GM18519 (cell line): ENCODE data around the gene MIB1.

Experiments
- ATAC-seq: cut with Tn5 transposase; IDR thresholded peaks from one replicate; pipeline ENCODE4 v1.9.1; 2021; ENCODE audit warnings: mild to moderate bottlenecking, moderate library complexity; ENCODE audit not compliant: unreplicated experiment, low FRiP score

The MIB1 gene

GRCh38 chr18:21864386-21864785, 123.8 kb downstream of the MIB1 start:
- no peak for ATAC-seq

GRCh38 chr18:21865043-21865442, 124.5 kb downstream of the MIB1 start:
- no peak for ATAC-seq

GRCh38 chr18:21868770-21869169, 128.2 kb downstream of the MIB1 start:
- ATAC-seq: no peak

GRCh38 chr18:21889570-21889969, 149.0 kb downstream of the MIB1 start:
- ATAC-seq: no peak

GRCh38 chr18:21894619-21895367, 154.2 kb downstream of the MIB1 start:
- no peak for ATAC-seq

- no peak for ATAC-seq
These were observed 156.2 kb downstream of the MIB1 start for GRCh38 chr18:21896732-21897336.

- ATAC-seq: peak; percentile 68
These were observed 157.2 kb downstream of the MIB1 start for GRCh38 chr18:21897811-21898210.

- ATAC-seq: no peak
These were observed 160.2 kb downstream of the MIB1 start for GRCh38 chr18:21900605-21901352.

GRCh38 chr18:21901423-21901945, 160.9 kb downstream of the MIB1 start:
- ATAC-seq: no peak

GRCh38 chr18:21903709-21904108, 163.1 kb downstream of the MIB1 start:
- no peak for ATAC-seq

- ATAC-seq: no peak
These were observed 164.3 kb downstream of the MIB1 start for GRCh38 chr18:21904856-21905255.

- ATAC-seq: no peak
These were observed 166.9 kb downstream of the MIB1 start for GRCh38 chr18:21907451-21907850.

GRCh38 chr18:21908711-21909110, 168.1 kb downstream of the MIB1 start:
- ATAC-seq: no peak

GRCh38 chr18:21910906-21911305, 170.3 kb downstream of the MIB1 start:
- no peak for ATAC-seq

- ATAC-seq: no peak
These were observed 171.0 kb downstream of the MIB1 start for GRCh38 chr18:21911551-21911950.

GRCh38 chr18:21912339-21913239, 172.0 kb downstream of the MIB1 start:
- ATAC-seq: no peak

- no peak for ATAC-seq
These were observed 174.2 kb downstream of the MIB1 start for GRCh38 chr18:21914739-21915319.

GRCh38 chr18:21915546-21915945, 175.0 kb downstream of the MIB1 start:
- ATAC-seq: no peak

GRCh38 chr18:21916594-21916993, 176.0 kb downstream of the MIB1 start:
- ATAC-seq: no peak

GRCh38 chr18:21918693-21919092, 178.1 kb downstream of the MIB1 start:
- no peak for ATAC-seq
